GM19043 (cell line): Measurements from ENCODE around the gene NDUFA3.
"Not testable (repeated sequence)": the region's sequence is repeated elsewhere in the genome, so short reads cannot be mapped to it uniquely, and the experiment has no call there.

ENCODE experiments used
- ATAC-seq: cut with Tn5 transposase; IDR thresholded peaks from one replicate; pipeline ENCODE4 v1.9.1; 2021; ENCODE audit warnings: low read depth; ENCODE audit not compliant: unreplicated experiment

NDUFA3 gene

DNA sequence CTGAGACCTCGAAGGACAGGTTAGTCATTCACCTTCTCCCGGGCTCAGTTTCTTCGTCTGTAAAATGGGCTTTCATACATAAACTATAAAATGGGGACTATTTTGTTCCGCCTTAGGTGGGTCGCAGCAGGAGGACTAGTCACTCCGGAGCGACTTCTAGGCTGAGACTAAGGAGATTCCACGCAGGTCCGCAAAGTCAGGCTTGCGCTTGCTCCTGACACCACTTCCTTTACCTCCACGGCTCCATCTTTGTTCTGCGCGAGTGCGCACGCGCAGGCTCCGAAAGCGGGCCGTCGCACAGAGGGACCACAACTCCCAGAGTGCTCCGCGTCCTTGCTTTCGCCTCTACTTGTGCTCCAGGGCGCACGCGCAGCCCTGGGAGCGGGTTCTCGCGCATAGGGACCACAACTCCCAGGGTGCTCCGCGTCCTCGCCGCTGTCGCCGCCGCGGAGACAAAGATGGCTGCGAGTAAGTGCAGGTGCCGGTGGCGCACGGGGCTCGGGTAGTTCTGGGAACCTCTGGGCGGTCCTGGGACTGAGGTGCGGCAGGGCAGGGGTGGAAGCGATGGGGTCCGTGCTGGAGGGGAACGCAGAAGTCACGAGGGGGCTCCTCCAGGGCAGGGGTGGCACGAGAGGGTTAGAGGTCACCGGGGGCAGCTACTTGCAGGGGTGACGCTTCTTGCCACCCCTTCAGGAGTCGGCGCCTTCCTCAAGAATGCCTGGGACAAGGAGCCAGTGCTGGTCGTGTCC, at the start of gene NDUFA3:
Gene NDUFA3, plus strand, starts transcription at position 435 of the 749 bp plus-strand sequence. Its CDS starts 24 bp downstream, at position 459.
- ATAC-seq, result peak; percentile 94

DNA sequence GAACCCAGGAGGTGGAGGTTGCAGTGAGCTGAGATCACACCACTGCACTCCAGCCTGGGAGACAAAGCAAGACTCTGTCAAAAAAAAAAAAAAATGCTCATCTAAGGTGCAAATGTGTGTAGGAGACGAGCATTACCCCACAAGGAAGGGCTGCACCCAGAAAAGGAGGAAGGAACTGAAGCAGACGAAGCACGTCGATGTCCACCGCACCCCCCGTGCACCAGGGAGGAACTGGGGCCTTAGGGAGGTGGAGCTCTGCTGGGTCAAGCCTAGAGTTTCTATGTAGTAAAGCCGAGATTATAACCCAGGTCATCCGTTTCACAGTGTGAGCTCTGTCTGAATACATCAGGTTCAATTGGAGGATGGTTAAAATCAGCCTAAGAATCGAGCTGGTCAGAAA, 40.0 kb upstream of the NDUFA3 start:
- ATAC-seq, result no peak

DNA sequence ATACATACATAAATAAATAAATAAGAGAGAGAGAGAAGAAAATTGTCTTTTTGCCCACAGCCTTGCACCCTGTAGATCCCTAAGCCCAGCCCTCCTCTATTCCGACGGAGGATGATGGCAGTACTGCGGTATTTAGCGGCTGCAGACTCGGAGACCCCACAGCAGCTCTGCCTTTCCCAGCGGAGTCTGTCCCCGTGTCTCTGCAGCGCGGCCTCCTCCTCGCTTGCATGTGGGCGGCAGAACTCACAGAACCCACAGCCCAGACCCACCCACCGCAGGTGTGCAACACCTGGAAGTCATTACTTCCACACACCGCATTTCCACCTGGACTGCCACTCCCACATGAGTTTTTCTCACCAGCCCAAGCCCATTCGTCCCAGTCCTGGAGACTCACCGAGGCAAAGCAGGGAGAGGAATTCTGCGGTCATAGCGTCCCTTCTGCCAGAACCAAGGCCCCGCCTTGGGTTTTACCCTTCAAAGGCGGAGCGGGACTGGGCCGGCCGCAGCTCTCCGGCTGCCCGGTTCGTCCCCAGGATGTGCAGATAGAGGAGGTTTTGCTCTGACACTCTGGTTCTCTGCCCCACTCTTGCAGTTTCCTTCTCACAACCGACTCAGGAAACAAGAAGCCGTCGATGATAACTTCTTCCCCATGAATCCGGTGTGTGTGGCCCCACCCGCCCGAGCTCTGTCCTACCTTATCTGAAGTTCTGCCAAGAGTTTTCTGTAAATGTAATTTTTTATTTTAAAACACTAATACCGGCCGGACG, 39.1 kb upstream of the NDUFA3 start, which contains the start of gene VSTM1:
Gene VSTM1, minus strand, starts transcription at position 548 of the 767 bp plus-strand sequence. Its CDS starts 120 bp downstream, at position 428.
- no peak for ATAC-seq

DNA sequence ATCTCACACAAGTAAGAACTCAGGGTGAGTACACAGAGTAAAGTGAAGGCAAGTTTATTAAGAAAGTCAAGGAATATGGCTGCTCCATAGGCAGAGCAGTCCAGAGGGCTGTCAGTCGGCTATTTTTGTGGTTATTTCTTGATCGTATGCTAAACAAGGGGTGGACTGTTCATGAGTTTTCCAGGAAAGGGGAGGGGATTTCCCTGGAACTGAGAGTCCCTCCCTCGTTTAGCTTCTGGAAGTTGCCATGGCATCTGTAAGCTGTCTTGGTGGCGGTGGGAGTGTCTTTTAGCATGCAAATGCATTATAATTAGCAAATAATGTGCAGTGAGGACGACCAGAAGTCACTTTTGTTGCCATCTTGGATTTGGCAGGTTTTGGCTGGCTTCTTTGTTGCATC, 33.2 kb upstream of the NDUFA3 start:
- no peak for ATAC-seq

DNA sequence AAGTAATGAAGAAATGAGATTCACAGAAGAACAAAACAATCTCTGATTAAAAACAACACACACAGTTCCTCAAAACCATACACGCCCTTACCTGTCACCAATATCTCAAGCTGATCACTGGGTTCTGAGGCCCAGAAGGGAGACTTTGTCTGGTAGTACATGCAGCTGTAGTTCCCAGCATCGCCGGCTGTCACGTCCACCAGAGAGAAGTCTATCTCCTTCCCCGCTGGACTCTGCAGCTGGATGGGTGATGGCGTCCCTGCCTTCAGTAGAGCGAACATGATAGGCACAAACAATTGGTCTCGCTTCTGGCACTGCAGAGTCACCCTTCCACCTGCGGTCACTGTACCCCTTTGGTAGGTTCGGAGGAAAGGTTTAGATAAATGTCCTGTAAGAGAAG, 28.8 kb upstream of the NDUFA3 start:
- ATAC-seq, result no peak

DNA sequence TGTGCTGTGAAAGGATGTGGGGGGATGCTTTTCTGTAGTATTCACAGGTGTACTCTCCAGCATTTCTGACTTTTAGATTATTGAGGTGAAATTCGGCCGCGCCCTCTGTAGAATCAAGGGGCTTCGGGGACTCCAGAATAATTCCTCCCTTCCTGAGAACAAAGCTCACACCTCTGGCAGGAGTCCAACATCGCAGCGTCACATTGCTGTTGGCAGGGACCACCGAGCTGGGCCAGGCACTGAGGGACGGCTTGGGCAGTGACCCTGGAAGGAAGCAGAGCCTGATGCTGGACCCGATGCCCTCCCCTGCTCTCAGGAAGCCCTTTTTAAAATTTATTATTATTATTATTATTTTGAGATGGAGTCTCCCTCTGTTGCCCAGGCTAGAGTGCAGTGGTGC, 27.8 kb upstream of the NDUFA3 start:
- ATAC-seq, result no peak

DNA sequence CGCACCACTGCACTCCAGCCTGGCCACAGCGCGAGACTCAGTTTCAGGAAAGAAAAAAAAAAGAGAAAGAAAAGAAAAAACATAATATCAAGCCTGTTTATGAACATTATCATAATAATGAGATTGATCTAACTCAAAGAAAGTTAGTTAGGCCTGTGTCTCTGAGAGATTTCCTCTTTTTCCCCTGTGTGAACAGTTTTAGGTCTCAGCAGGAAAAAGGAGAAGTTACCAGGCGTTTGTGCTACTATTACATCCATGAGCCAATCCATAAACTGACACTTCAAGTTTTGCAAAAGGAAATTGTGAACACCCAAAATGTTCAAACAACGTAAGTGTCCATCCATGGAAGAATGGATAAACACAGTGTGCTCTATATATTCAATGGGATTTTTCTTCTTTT, 25.3 kb upstream of the NDUFA3 start:
- ATAC-seq, result no peak

DNA sequence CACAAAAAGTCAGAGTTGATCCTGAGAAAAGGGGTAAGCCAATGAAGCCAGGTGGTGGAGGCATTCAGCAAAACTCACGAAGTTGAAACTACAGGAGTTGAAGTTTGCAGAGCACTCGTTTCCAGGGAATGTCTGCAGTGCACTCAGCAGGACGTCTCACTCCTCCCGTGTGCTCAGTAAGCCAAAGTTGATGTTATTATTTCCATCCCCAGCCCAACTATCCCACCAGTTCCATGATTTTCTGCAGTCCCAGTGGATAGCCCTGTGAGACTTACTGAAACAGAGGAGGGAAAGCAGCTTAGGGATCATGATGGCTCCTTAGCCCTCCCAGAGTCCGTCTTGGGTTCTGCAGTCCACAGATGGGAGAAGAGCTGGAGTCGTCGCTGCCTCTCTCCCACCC, 21.6 kb upstream of the NDUFA3 start, which contains the start of gene TARM1:
Gene TARM1, minus strand, starts transcription at position 334 of the 400 bp plus-strand sequence. Its CDS starts 25 bp downstream, at position 309.
- ATAC-seq, result no peak

DNA sequence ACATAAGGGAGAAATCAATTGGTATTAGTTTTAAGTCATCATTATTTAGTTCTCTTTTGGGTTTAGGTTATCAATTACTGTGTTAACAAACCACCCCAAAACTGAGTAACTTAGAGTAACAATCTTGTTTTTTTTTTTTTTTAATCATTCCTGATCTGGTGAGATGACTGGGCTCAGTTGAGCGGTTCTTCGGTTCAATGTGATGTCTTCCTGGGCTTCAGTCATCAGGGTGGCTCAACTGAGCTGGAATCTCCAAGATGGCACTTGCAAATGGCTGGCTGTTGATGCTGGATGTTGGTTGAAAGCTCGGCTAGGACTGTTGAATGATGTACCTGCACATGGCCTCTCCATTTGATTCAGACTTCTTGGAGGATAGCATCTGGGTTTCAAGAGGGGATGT, 18.2 kb upstream of the NDUFA3 start:
- ATAC-seq, result no peak

DNA sequence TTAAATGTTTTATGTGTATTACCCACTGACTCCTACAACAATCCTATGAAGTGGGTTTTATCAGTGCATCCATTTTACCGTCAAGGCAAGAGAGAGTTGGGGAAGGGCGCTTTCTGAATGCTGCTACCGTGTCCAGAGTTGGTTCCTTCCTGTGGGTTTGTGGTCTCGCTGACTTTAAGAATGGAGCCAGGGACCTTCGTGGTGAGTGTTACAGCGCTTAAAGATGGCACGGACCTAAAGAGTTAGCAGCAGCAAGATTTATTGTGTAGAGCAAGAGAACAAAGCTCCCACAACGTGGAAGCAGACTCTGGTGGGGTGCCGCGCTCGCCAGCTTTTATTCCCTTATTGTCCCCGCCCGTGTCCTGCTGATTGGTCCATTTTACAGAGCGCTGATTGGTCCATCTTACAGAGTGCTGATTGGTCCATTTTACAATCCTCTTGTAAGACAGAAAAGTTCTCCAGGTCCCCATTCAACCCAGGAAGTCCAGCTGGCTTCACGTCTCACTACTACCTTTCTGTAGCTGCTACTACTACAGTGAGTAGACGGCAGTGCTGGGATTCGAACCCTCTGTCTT, 8.1 kb upstream of the NDUFA3 start:
- ATAC-seq, result no peak

DNA sequence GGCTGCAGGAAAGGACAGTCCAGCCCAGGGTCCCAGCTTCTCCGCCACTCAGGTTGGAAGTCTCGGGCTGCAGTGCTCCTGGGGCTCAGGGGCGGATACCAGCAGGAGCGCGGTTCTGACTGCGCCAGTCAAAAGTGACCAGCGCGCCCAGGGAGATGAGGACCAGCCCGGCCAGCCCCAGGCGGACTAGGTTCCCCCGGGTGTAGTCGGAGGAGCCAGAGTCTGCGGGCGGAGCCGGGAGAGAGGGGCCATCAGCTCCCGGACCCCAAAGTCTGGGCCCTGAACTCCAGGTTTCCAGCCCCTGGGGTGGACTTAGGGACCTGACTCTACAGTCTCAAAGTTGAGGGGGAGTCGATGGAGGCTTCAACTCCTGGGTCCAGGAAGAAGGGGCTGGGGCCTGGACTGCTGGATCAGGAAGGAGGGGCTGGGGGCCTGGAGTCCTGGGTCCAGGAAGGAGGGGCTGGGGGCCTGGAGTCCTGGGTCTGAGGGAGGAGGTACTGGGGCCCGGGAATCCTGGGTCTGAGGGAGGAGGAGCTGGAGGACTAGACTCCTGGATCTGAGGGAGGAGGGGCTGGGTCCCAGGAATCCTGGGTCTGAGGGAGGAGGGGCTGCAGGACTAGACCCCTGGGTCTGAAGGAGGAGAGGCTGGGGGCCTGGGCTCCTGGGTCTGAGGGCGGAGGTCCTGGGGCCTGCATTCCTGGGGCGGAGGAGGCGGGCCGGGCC, 7.4 kb upstream of the NDUFA3 start:
- ATAC-seq, result no peak

DNA sequence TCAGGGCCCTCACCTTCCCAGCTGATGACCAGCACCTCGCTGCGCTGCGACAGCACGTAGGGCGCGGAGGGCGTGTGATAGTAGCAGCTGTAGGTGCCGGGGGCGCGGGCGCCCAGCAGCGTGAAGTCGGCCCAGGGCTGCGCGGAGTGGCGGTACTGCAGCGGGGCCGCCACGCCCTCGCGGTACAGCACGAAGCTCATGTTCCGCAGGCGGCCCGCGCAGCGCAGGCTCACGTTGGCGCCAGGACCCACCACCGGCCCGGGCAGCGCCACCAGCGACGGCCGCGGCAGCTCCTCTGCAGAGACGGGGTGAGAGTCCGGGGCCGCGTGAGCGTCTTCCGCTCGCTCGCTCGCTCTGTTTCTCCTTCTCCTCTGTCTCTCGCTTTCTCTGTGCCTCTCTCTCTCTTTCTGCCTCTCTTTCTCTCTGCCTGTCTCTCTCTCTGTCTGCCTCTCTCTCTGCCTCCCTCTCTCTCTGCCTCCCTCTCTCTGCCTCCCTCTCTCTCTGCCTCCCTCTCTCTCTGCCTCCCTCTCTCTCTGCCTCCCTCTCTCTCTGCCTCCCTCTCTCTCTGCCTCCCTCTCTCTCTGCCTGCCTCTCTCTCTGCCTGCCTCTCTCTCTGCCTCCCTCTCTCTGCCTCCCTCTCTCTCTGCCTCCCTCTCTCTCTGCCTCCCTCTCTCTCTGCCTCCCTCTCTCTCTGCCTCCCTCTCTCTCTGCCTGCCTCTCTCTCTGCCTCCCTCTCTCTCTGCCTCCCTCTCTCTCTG, 6.6 kb upstream of the NDUFA3 start:
- not testable (repeated sequence) for ATAC-seq

DNA sequence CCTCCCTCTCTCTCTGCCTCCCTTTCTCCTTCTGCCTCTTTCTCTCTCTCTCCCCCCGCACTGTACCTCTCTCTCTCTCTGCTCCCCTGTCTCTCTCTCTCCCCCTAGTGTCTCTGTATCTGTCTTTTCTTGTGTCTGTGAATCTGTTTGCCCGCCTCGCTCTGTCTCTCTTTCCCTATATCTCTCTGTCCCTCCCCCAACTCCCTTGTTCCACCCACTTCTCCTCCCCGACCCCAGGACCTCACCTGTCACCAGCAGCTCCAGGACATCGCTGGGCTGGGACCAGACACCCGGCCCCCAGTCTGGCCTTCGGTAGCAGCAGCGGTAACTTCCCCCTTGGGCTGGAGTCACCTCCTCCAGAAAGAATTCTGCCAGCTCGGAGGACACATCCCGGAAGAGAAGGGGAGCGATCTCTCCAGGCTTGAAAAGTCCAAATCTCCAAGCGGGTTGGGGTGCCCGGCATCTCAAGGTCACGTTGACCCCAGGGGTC, 6.0 kb upstream of the NDUFA3 start:
- no peak for ATAC-seq

DNA sequence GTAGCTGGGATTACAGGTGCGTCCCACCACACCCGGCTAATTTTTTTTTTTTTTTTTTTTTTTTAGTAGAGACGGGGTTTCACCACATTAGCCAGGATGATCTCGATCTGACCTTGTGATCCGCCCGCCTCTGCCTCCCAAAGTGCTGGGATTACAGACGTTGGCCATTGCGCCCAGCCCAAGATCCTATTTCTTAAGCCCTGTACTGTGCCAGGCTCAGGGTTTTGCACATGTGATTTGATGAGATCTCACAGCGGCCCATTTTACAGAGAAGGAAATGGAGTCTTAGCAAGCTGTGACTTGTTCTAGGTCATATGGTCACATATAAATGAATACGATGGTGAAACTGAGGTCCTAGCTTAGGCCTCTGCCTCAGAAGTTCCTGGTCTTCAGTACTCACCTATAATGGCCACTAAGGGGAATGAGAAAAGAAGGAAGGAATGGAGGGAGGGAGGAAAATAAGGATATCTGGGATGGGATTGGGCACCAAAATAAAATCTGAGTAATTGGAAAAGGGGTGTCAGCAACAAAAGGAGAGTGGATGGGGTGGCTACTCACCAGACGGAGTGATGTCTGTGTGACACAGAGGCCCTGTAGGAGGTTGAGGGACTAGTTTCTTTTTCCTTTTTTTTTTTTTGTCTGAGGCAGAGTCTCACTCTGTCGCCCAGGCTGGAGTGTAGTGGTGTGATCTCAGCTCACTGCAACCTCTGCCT, 3.3 kb upstream of the NDUFA3 start:
- no peak for ATAC-seq

DNA sequence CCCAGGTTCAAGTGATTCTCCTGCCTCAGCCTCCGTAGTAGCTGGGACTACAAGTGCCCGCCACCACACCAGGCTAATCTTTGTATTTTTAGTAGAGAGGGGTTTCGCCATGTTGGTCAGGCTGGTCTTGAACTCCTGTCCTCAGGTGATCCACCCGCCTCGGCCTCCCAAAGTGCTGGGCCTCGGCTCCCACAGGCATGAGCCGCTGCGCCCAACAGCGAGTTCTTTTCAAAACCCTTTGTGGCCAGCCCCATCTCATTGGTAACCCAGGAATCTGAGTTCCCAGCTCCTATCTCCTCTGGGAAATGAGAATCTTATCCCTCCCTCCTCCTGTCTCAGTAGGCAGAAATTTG, 2.8 kb upstream of the NDUFA3 start:
- not testable (repeated sequence) for ATAC-seq

DNA sequence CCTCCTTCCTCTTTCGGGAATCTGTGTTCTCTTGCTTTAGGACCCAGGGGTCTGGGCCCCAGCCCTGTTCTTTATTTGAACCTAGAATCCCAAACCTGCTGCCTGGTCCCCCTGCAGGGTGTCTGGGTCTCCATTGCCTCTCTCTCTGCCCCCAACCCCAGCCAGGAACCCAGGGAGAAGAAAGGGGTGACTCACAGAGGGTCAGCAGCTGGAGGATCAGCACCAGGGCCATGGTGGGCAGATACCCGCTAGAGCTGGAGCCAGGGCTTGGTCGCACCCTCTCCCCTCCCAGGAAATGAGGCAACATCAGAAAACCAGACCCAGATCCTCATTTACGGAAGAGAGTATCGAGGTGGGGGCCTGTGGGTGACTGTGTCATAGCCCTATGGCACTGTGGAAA, 2.1 kb upstream of the NDUFA3 start, which contains the start of gene OSCAR:
Gene OSCAR, minus strand, starts transcription at position 243 of the 400 bp plus-strand sequence. Its CDS starts 11 bp downstream, at position 232.
- ATAC-seq, result no peak

DNA sequence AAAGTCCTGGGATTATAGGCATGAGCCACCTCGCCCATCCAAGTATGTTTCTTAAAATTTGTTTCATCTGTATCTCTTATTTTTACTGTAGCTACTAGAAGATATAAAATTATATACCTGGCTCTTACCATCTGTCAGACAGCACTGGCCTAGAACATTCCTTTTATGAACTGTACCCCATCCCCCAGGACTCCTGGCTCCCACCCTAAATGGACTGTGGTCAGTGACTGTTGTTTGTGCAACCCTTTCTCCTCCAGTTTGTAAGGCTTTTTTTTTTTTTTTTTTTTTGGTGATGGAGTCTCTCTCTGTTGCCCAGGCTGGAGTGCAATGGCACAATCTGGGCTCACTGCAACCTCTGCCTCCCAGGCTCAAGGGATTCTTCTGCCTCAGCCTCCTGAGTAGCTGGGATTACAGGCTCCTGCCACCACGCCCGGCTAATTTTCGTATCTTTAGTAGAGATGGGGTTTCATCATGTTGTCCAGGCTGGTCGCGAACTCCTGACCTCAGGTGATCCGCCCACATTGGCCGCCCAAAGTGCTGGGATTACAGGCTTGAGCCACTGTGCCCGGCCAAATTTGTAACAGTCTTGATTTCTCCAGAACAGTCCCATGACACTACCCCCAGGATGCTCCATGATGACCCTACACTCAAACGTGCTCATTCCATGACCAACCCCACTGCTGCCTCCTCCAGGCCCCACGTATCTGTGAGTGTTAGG, 2.5 kb downstream of the NDUFA3 start:
- no peak for ATAC-seq

DNA sequence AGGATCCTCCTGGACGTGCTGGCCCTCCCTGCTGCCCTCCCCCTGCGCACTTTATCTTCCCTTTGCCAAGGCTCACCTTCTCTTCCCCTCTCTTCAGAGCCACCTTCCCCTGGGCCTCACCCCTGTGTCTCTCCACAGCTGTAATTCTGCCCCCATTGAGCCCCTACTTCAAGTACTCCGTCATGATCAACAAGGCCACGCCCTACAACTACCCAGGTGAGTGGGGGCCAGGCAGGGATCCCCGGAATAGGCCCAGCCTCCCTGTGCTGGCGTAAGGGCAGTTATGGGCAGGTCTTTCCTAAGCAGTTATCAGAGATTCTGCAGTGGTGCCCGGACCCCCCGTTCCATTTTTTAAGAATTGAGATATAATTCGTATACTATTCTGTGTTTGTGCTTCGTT, 3.1 kb downstream of the NDUFA3 start:
- no peak for ATAC-seq

DNA sequence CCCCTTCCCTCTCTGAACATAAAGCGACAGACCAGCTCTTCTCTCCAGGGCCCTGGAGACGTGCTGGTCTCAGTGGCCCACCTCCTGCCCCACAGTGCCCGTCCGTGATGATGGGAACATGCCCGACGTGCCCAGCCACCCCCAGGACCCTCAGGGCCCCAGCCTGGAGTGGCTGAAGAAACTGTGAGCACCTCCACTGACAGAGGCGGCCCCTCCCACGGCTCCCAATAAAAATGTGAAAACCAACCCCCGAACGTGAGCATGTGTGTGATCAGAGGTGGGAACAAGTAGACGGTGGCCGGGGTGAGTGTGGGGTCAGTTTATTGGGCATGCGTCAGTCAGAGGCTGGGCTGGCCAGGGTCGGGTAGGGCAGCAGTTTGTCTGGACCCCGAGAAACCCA, 4.1 kb downstream of the NDUFA3 start:
- ATAC-seq, result no peak
